C4-2B (cell line): ENCODE measurements around the gene ITGAE.

ENCODE experiments used
- CTCF ChIP-seq: fragments of 450-650 bp; conservative IDR thresholded peaks from 2 replicates; pipeline ENCODE4 v1.5.1; 2017; ENCODE audit warnings: mild to moderate bottlenecking
- ZFX ChIP-seq: fragments of 450-650 bp; IDR thresholded peaks from 2 replicates; pipeline ENCODE4 v1.6.1; 2017

- no peak for TF ChIP-seq CTCF
- no peak for TF ChIP-seq ZFX
Observed at GRCh38 chr17:3773511-3773910, 27.5 kb downstream of the ITGAE start.
